Left ventricle myocardium inferior (tissue), 1 donor: ENCODE results near the gene NRAP. TPM values are rescaled to one million over a fixed set of nuclear protein-coding genes. Genes with fewer than 3 reads are reported as not detected.

Experiments used
- DNase-seq: peaks from one replicate; pipeline ENCODE4 v3.0.0-alpha.2; 2020
- H3K27ac ChIP-seq: fragments of 200-600 bp; replicated peaks from 2 replicates; pipeline ENCODE4 v1.8.0; 2021
- H3K27me3 ChIP-seq: fragments of 200-600 bp; 2 replicates; pipeline ENCODE4 v1.8.0; 2021; ENCODE audit warnings: low read depth
- H3K36me3 ChIP-seq: fragments of 200-600 bp; 2 replicates; pipeline ENCODE4 v1.8.0; 2021
- H3K4me1 ChIP-seq: fragments of 200-600 bp; 2 replicates; pipeline ENCODE4 v1.8.0; 2021
- H3K4me3 ChIP-seq: fragments of 200-600 bp; 2 replicates; pipeline ENCODE4 v1.8.0; 2021; ENCODE audit warnings: mild to moderate bottlenecking, moderate library complexity
- H3K9me3 ChIP-seq: fragments of 200-600 bp; replicated peaks from 2 replicates; pipeline ENCODE4 v1.8.0; 2021
- CTCF ChIP-seq: fragments of 200-600 bp; IDR thresholded peaks from 2 replicates; pipeline ENCODE4 v1.8.0; 2021; ENCODE audit warnings: antibody characterized with exemption, mild to moderate bottlenecking, borderline replicate concordance
- intact Hi-C: fragments of 100-400 bp; cut with micrococcal nuclease; formaldehyde crosslinking; loops from one replicate; pipeline ENCODE4 v1.11.0; 2022
- total RNA-seq: library from RNA; stranded (reverse); fragmentation: NEBNext Ultra II Directional; extraction: Animal tissue kit (Norgen Biotek cat#: 25700); gene quantifications from one replicate; pipeline ENCODE4 v1.2.1, GENCODE V29; 2021
- donor health status: DM: no; HTN: yes; CAD: no; lungs with severe emphysema.

NRAP gene
- total RNA-seq, 1 donor from 2014 or later = 1,025 TPM

- intact Hi-C loops = no loop called here
- no peak overlapping the region for H3K4me3 ChIP-seq
- H3K4me1 ChIP-seq = no peaks in the 10 kb centered on the region
- no peak overlapping the region for H3K27ac ChIP-seq
- H3K36me3 ChIP-seq = peaks cover 43% of the 10 kb centered on the region
- no peak for DNase-seq
- peaks cover 86% of the 10 kb centered on the region for H3K9me3 ChIP-seq
- TF ChIP-seq CTCF = no peak
- no peaks in the 10 kb centered on the region for H3K27me3 ChIP-seq
Observed at GRCh38 chr10:113689574-113689973, 25.7 kb upstream of the NRAP start.

- H3K27ac ChIP-seq = no peak overlapping the region
- DNase-seq = no peak
- intact Hi-C loops = no loop called here
- no peaks in the 10 kb centered on the region for H3K27me3 ChIP-seq
- no peak for TF ChIP-seq CTCF
- peaks cover 86% of the 10 kb centered on the region for H3K9me3 ChIP-seq
- no peaks in the 10 kb centered on the region for H3K4me1 ChIP-seq
- H3K36me3 ChIP-seq = peaks cover 38% of the 10 kb centered on the region
- no peak overlapping the region for H3K4me3 ChIP-seq
Observed at GRCh38 chr10:113689057-113689456, 25.2 kb upstream of the NRAP start.

GRCh38 chr10:113687037-113687436, 23.2 kb upstream of the NRAP start:
- intact Hi-C loops = no loop called here
- Histone ChIP-seq H3K4me3 (no peak overlapping the region), H3K9me3 (peaks cover 67% of the 10 kb centered on the region), H3K36me3 (peaks cover 19% of the 10 kb centered on the region), H3K27me3 (no peaks in the 10 kb centered on the region), H3K4me1 (peaks cover under 1% of the 10 kb centered on the region), H3K27ac (no peak overlapping the region)
- DNase-seq = no peak
- TF ChIP-seq CTCF = no peak

DNA sequence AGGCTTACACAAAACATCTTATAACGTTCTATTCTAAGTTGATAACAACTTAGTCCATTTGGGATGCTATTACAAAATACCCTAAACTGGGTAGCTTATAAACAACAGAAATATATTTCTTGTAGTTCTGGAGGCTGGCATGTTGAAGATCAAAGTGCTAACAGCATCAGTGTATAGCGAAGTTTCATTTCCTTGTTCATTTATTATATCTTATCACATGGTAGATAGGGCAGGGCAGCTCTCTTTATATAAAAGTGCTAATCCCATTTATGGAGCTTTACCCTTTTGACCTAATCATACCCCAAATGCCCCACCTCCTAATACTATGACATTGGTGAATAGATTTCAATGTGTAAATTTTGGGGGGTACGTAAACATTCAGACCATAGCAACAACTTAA, 22.2 kb upstream of the NRAP start:
- Histone ChIP-seq H3K36me3 (peaks cover 12% of the 10 kb centered on the region), H3K27ac (no peak overlapping the region), H3K9me3 (peaks cover 64% of the 10 kb centered on the region), H3K4me3 (no peak overlapping the region), H3K4me1 (peaks cover 11% of the 10 kb centered on the region), H3K27me3 (no peaks in the 10 kb centered on the region)
- intact Hi-C loops = no loop called here
- no peak for TF ChIP-seq CTCF
- no peak for DNase-seq

DNA sequence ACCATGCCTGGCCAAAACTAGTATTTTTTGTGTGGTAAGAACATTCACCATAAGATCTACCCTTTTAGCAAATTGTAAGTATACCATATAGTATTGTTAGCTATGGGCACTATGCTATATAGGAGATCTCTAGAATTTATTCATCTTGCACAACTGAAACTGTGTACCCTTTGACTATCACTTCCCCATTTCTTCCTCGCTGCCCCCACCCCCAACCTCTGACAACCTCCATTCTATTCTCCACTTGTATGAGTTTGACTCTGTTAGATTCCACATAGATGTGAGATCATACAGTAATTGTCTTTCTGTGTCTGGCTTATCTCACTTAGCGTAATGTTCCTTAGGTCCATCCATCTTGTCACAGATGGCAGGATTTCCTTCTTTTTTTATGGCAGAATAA, 19.5 kb upstream of the NRAP start:
- intact Hi-C loops = no loop called here
- H3K36me3 ChIP-seq = peaks cover 7% of the 10 kb centered on the region

More for the DNA sequence above, 19.5 kb upstream of the NRAP start:
- Histone ChIP-seq H3K27me3 (no peaks in the 10 kb centered on the region), H3K9me3 (peaks cover 43% of the 10 kb centered on the region), H3K27ac (no peak overlapping the region), H3K4me1 (peaks cover 28% of the 10 kb centered on the region), H3K4me3 (no peak overlapping the region)
- no peak for TF ChIP-seq CTCF
- DNase-seq = no peak
